SK-N-SH treated with all-trans-retinoic acid at 6 μM for 48 hours (cell line): ENCODE results near the gene CCSER1.
"Not testable (repeated sequence)": the region's sequence is repeated elsewhere in the genome, so short reads cannot be mapped to it uniquely, and the experiment has no call there.

Experiments used
- CSDC2 ChIP-seq: fragments of 250-450 bp; sonication (Bioruptor Pico); IDR thresholded peaks from 2 replicates; pipeline ENCODE4 v1.5.0; 2020; ENCODE audit warnings: mild to moderate bottlenecking, moderate library complexity
- ZFP3 ChIP-seq: fragments of 250-450 bp; sonication (Bioruptor Pico); IDR thresholded peaks from 2 replicates; pipeline ENCODE4 v1.5.0; 2020; ENCODE audit warnings: mild to moderate bottlenecking, moderate library complexity
- ZFP30 ChIP-seq: fragments of 450-650 bp; formaldehyde crosslinking; IDR thresholded peaks from 2 replicates; pipeline ENCODE4 v1.5.0; 2022; ENCODE audit warnings: mild to moderate bottlenecking, moderate library complexity
- TF ChIP-seq, protein P1 (sequence below): fragments of 250-450 bp; sonication (Bioruptor Pico); IDR thresholded peaks from 2 replicates; pipeline ENCODE4 v1.8.0; 2021; ENCODE audit warnings: low read depth, mild to moderate bottlenecking, moderate library complexity, borderline replicate concordance

DNA sequence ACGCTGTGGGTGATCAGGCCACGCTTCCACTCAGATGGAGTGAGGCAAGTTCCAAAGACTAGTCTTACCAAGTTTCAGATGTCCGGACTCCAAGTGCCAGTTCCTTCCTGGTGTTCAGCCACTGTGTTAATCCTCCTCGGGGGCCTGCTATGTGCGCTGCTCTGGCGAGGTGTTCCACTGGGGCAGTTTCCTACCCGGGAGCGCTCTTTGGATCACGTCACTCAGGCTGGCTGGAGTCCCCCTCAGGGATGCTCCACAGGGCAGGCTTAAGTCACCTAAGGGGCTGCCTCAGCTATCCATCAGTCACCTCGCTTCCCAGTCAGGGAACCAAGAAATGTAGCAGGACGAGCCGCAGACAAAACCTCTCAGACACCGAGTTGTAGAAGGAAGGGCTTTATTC, 1231.4 kb downstream of the CCSER1 start:
- TF ChIP-seq, protein P1, sequence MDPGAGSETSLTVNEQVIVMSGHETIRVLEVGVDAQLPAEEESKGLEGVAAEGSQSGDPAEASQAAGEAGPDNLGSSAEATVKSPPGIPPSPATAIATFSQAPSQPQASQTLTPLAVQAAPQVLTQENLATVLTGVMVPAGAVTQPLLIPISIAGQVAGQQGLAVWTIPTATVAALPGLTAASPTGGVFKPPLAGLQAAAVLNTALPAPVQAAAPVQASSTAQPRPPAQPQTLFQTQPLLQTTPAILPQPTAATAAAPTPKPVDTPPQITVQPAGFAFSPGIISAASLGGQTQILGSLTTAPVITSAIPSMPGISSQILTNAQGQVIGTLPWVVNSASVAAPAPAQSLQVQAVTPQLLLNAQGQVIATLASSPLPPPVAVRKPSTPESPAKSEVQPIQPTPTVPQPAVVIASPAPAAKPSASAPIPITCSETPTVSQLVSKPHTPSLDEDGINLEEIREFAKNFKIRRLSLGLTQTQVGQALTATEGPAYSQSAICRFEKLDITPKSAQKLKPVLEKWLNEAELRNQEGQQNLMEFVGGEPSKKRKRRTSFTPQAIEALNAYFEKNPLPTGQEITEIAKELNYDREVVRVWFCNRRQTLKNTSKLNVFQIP = not testable (repeated sequence)
- TF ChIP-seq CSDC2, ZFP3, ZFP30 (CRISPR knock-in tag): not testable (repeated sequence)
